Measurements from ENCODE around the gene MARCHF6.
"Not testable (repeated sequence)": the region's sequence is repeated elsewhere in the genome, so short reads cannot be mapped to it uniquely, and the experiment has no call there.

MARCHF6 gene

GRCh38 chr5:10370931-10371330 lies 17.4 kb downstream of the MARCHF6 start:
- ChIA-PET POLR2A (interaction anchor here (1.0 kb wide), 1 partner anchor 18 kb away, joined by 4 read pairs; the partner anchor contains the start of gene MARCHF6), CTCF (no interaction called here)

DNA sequence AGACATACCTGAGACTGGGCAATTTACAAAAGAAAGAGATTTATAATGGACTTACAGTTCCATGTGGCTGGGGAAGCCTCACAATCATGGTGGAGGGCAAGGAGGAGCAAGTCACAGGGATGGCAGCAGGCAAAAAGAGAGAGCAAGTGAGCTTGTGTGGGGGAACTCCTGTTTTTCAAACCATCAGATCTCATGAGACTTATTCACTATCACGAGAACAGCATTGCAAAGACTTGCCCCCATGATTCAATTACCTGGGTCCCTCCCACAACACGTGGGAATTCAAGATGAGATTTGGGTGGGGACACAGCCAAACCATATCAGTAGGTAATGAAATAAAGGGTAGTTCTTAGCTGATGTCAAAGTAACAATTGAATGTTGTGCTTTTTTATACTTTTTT lies 17.9 kb downstream of the MARCHF6 start:
- CTCF ChIA-PET; DNase-seq (ENCODE audit: extremely low spot score): not testable (repeated sequence)
- POLR2A ChIA-PET, result interaction anchor here (1.0 kb wide), 1 partner anchor 18 kb away, joined by 4 read pairs; the partner anchor contains the start of gene MARCHF6

More at GRCh38 chr5:10370931-10371330, 17.4 kb downstream of the MARCHF6 start:
- DNase-seq (ENCODE audit: extremely low spot score), result no peak
- TF ChIP-seq, protein P1, sequence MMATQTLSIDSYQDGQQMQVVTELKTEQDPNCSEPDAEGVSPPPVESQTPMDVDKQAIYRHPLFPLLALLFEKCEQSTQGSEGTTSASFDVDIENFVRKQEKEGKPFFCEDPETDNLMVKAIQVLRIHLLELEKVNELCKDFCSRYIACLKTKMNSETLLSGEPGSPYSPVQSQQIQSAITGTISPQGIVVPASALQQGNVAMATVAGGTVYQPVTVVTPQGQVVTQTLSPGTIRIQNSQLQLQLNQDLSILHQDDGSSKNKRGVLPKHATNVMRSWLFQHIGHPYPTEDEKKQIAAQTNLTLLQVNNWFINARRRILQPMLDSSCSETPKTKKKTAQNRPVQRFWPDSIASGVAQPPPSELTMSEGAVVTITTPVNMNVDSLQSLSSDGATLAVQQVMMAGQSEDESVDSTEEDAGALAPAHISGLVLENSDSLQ (IDR thresholded peaks at IDR 0.05), result no peak
- TF ChIP-seq NFRKB (IDR thresholded peaks at IDR 0.05) (no peak), FOXK2 (IDR thresholded peaks at IDR 0.05) (no peak), FOXA1 (IDR thresholded peaks at IDR 0.05) (no peak), FOXM1 (IDR thresholded peaks at IDR 0.05; ENCODE audit: borderline replicate concordance) (no peak), HDGF (IDR thresholded peaks at IDR 0.05; ENCODE audit: borderline replicate concordance) (no peak), LEF1 (IDR thresholded peaks at IDR 0.05; ENCODE audit: borderline replicate concordance) (no peak), ELF4 (IDR thresholded peaks at IDR 0.05) (no peak), BHLHE40 (IDR thresholded peaks at IDR 0.05; ENCODE audit: borderline replicate concordance) (no peak), SP1 (IDR thresholded peaks at IDR 0.05) (no peak), ARNT (IDR thresholded peaks at IDR 0.05) (no peak), L3MBTL2 (conservative IDR thresholded peaks at IDR 0.05) (no peak)

DNA sequence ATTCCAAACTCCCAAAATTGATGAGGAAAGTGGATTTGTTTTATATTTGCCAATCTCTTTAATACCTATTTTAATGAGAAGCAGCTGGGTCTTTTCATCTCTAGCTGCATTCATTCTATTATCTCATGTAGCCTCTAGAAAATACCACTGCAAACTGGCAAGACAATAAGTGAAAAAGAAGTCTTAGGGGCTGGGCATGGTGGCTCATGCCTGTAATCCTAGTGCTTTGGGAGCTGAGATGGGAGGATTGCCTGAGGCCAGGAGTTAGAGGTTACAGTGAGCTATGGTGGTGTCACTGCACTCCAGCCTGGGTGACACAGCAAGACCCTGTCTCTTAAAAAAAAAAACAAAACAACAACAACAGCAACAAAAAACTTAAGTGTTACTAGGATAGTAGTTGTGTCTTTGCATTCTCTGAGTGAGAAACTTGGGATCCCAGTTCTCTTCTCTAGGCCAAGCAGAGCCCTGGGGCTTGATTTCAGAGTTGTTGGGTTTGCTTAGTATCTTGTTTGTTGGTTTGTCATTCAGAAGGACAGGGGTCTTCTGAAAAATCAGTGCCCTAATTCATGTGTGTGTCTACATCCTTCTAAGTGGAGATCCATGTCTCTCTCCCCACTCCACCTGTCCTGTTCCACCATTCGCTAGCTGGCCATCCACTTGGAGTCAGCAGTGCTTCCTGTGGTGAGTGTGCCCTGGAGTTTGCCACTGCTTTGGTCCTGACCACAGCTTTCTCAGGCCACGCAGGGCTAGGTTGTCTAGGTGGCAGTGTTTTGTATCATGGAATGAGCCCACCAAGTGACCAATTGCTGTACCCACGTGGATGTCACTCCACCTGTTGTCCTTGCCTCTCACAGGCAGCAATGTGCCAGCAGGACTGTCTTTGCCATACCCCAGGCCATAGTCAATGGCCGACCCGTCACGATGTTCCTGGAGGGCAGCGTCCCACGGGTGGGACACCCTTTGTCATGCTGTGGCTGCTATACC lies 19.5 kb downstream of the MARCHF6 start:
- POLR2A ChIA-PET, result interaction anchor here (1.1 to 2.6 kb wide), 2 partner anchors 9 to 20 kb away, joined by 3 to 11 read pairs; partner anchors contain the start of gene MARCHF6
- TF ChIP-seq ELF4 (IDR thresholded peaks at IDR 0.05) (no peak), CTBP1 (IDR thresholded peaks at IDR 0.05; ENCODE audit: borderline replicate concordance) (no peak), L3MBTL2 (conservative IDR thresholded peaks at IDR 0.05) (no peak)
- CTCF ChIA-PET, result interaction anchor here (0.6 kb wide), 1 partner anchor 8 kb away, joined by 3 read pairs; no protein-coding TSS in a partner anchor
- DNase-seq (ENCODE audit: extremely low spot score), result no peak

GRCh38 chr5:10374046-10375022 lies 20.8 kb downstream of the MARCHF6 start:
- POLR2A ChIA-PET, result interaction anchor here (2.6 kb wide), 1 partner anchor 22 kb away, joined by 11 read pairs; the partner anchor contains the start of gene MARCHF6
- TF ChIP-seq CTBP1 (IDR thresholded peaks at IDR 0.05; ENCODE audit: borderline replicate concordance) (no peak), LEF1 (IDR thresholded peaks at IDR 0.05; ENCODE audit: borderline replicate concordance) (no peak), FOXA1 (IDR thresholded peaks at IDR 0.05) (no peak), BHLHE40 (IDR thresholded peaks at IDR 0.05; ENCODE audit: borderline replicate concordance) (no peak), FOXK2 (IDR thresholded peaks at IDR 0.05) (no peak)
- DNase-seq (ENCODE audit: extremely low spot score), result no peak
- CTCF ChIA-PET, result no interaction called here

DNA sequence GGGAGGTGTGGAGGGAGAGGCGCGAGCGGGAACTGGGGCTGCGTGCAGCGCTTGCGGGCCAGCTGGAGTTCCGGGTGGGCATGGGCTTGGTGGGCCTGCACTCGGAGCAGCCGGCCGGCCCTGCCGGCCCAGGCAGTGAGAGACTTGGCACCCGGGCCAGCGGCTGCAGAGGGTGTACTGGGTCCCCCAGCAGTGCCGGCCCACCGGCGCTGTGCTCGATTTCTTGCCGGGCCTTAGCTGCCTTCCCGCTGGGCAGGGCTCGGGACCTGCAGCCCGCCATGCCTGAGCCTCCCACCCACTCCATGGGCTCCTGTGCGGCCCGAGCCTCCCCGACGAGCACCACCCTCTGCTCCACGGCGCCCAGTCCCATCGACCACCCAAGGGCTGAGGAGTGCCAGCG lies 21.7 kb downstream of the MARCHF6 start:
- CTCF ChIA-PET; DNase-seq (ENCODE audit: extremely low spot score); POLR2A ChIA-PET: not testable (repeated sequence)

DNA sequence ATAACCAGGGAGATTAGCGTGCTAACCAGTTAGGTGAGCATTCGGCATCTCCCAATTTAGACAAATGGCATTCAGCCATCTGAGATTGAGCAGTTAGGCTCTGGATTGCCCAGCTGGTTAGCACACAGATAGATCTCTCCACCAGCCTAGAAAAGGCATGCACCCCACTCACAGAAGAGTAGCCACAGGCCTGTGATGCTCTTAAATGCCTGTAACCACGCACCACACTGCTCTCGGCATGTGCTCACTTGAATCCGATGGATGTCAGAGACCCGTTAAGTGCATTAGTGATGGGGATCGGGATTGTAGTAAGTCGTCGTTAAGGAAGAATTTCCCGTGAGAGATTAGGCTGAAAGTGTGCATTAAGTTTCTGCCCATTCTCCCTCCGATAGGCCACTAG lies 23.0 kb downstream of the MARCHF6 start:
- DNase-seq (ENCODE audit: extremely low spot score), result no peak
- TF ChIP-seq FOXK2 (IDR thresholded peaks at IDR 0.05) (no peak), CTBP1 (IDR thresholded peaks at IDR 0.05; ENCODE audit: borderline replicate concordance) (no peak), LEF1 (IDR thresholded peaks at IDR 0.05; ENCODE audit: borderline replicate concordance) (no peak), NFRKB (IDR thresholded peaks at IDR 0.05) (no peak), L3MBTL2 (conservative IDR thresholded peaks at IDR 0.05) (no peak), SUZ12 (IDR thresholded peaks at IDR 0.05) (no peak), ARNT (IDR thresholded peaks at IDR 0.05) (no peak), HDGF (IDR thresholded peaks at IDR 0.05; ENCODE audit: borderline replicate concordance) (no peak), FOXM1 (IDR thresholded peaks at IDR 0.05; ENCODE audit: borderline replicate concordance) (no peak), ELF4 (IDR thresholded peaks at IDR 0.05) (no peak), BHLHE40 (IDR thresholded peaks at IDR 0.05; ENCODE audit: borderline replicate concordance) (no peak), FOXA1 (IDR thresholded peaks at IDR 0.05) (no peak), SP1 (IDR thresholded peaks at IDR 0.05) (no peak)
- TF ChIP-seq, protein P1 (IDR thresholded peaks at IDR 0.05), result no peak
- CTCF ChIA-PET, result no interaction called here
- POLR2A ChIA-PET, result interaction anchor here (1.9 kb wide), 1 partner anchor 23 kb away, joined by 8 read pairs; the partner anchor contains the start of gene MARCHF6

DNA sequence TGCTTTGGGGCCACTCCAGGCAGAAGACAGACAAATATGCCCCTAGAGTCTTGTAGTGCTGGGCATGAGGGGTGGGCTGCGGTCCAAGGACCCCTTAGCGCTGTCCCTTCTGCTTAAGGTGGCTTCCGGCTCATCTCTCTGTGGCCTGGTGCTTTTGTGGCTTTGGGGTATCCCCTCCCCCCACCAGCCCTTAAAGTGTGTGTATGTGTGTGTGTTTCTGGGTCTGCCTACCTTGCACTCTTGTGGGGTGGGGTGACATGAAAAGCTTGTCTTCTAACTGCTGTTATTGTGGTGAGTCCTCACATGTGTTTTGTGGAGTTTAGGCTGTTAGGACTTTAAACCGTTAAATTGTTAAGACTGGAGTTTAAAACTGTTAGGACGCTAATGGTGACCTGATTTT lies 23.6 kb downstream of the MARCHF6 start:
- POLR2A ChIA-PET, result interaction anchor here (1.9 kb wide), 1 partner anchor 24 kb away, joined by 8 read pairs; the partner anchor contains the start of gene MARCHF6
- DNase-seq (ENCODE audit: extremely low spot score), result no peak
- TF ChIP-seq SP1 (IDR thresholded peaks at IDR 0.05) (no peak), TARDBP (IDR thresholded peaks at IDR 0.05) (no peak), L3MBTL2 (conservative IDR thresholded peaks at IDR 0.05) (no peak), FOXM1 (IDR thresholded peaks at IDR 0.05; ENCODE audit: borderline replicate concordance) (no peak), CTBP1 (IDR thresholded peaks at IDR 0.05; ENCODE audit: borderline replicate concordance) (no peak)
- TF ChIP-seq, protein P1 (IDR thresholded peaks at IDR 0.05), result no peak
- CTCF ChIA-PET, result no interaction called here
